NB4 (cell line): ENCODE results near the gene ATP10A.
"Not testable (repeated sequence)": the region's sequence is repeated elsewhere in the genome, so short reads cannot be mapped to it uniquely, and the experiment has no call there.

Source experiments
- DNase-seq: peaks from one replicate; pipeline ENCODE4 v3.0.0; 2010; ENCODE audit warnings: low read depth
- H3K4me3 ChIP-seq: one replicate; pipeline ENCODE4 v1.5.1; 2011; ENCODE audit warnings: mild to moderate bottlenecking, low read depth, low read length, moderate library complexity
- CTCF ChIP-seq: IDR thresholded peaks from one replicate; pipeline ENCODE4 v1.5.1; 2012; ENCODE audit warnings: low read depth, low read length
- MAX ChIP-seq: IDR thresholded peaks from 2 replicates; pipeline ENCODE4 v1.6.1; 2011; ENCODE audit warnings: low read depth, low read length
- MYC ChIP-seq: IDR thresholded peaks from 2 replicates; pipeline ENCODE4 v1.6.1; 2011; ENCODE audit warnings: low read depth, low read length
- POLR2A ChIP-seq: IDR thresholded peaks from 2 replicates; pipeline ENCODE4 v1.6.1; 2011; ENCODE audit warnings: mild to moderate bottlenecking; ENCODE audit not compliant: insufficient read length; ENCODE audit errors: extremely low read depth

ATP10A gene

GRCh38 chr15:25882466-25882865 lies 19.3 kb upstream of the ATP10A start:
- no peak overlapping the region for H3K4me3 ChIP-seq
- TF ChIP-seq CTCF (no peak), MAX (no peak), MYC (no peak), POLR2A (no peak)
- no peak for DNase-seq

GRCh38 chr15:25880877-25881276 lies 17.8 kb upstream of the ATP10A start:
- not testable (repeated sequence) for DNase-seq, H3K4me3 ChIP-seq

GRCh38 chr15:25880411-25880810 lies 17.3 kb upstream of the ATP10A start:
- no peak overlapping the region for H3K4me3 ChIP-seq

GRCh38 chr15:25879438-25879837 lies 16.3 kb upstream of the ATP10A start:
- DNase-seq: no peak
- H3K4me3 ChIP-seq: no peak overlapping the region
- TF ChIP-seq CTCF (no peak), MYC (no peak), MAX (no peak)

More at GRCh38 chr15:25880411-25880810, 17.3 kb upstream of the ATP10A start:
- no peak for TF ChIP-seq MYC
- no peak for TF ChIP-seq CTCF
- no peak for TF ChIP-seq POLR2A
- TF ChIP-seq MAX: no peak
- no peak for DNase-seq

GRCh38 chr15:25877681-25878080 lies 14.6 kb upstream of the ATP10A start:
- TF ChIP-seq CTCF (no peak), MAX (no peak), MYC (no peak), POLR2A (no peak)
- no peak overlapping the region for H3K4me3 ChIP-seq
- no peak for DNase-seq

- DNase-seq: no peak
- no peak for TF ChIP-seq MAX
- TF ChIP-seq CTCF: no peak
- no peak for TF ChIP-seq POLR2A
- TF ChIP-seq MYC: no peak
- no peak overlapping the region for H3K4me3 ChIP-seq
Observed at GRCh38 chr15:25876231-25877140, 13.4 kb upstream of the ATP10A start.
